HFFc6 (cell line): ENCODE data around the gene CLEC18A. TPM values are rescaled to one million over a fixed set of nuclear protein-coding genes. Genes with fewer than 3 reads are reported as not detected.

Source experiments
- DNase-seq: peaks from one replicate; pipeline ENCODE4 v3.0.0-alpha.2; 2018
- H3K27ac Mint-ChIP-seq: 2 replicates; pipeline ENCODE4 v1.8.0; 2020; ENCODE audit warnings: mild to moderate bottlenecking, mixed read lengths
- H3K27me3 Mint-ChIP-seq: 2 replicates; pipeline ENCODE4 v1.8.0; 2021; ENCODE audit warnings: mild to moderate bottlenecking, moderate library complexity, mixed read lengths; ENCODE audit not compliant: insufficient read depth
- H3K36me3 Mint-ChIP-seq: 2 replicates; pipeline ENCODE4 v1.8.0; 2021; ENCODE audit warnings: low read depth, mixed read lengths
- H3K4me1 Mint-ChIP-seq: 2 replicates; pipeline ENCODE4 v1.8.0; 2020; ENCODE audit warnings: low read depth, mixed read lengths
- H3K4me3 Mint-ChIP-seq: 2 replicates; pipeline ENCODE4 v1.8.0; 2020; ENCODE audit warnings: mild to moderate bottlenecking, moderate library complexity, mixed read lengths
- H3K9me3 Mint-ChIP-seq: 2 replicates; pipeline ENCODE4 v1.8.0; 2020; ENCODE audit warnings: mild to moderate bottlenecking, mixed read lengths
- CTCF ChIP-seq: fragments of 200-600 bp; sonication (generic); IDR thresholded peaks from 2 replicates; pipeline ENCODE4 v1.5.0; 2021; ENCODE audit warnings: antibody characterized with exemption, mild to moderate bottlenecking
- total RNA-seq, 6 experiments: library from RNA; stranded (reverse); fragmentation: NEBNext Ultra II Directional; extraction: Animal tissue kit (Norgen Biotek cat#: 25700); gene quantifications; 2 replicates in 1 of 6; 3 replicates in 5 of 6; pipeline ENCODE4 v1.2.3, GENCODE V29; 2021

Gene CLEC18A
- total RNA-seq, 6 experiments from 2014 or later, result 0.14 TPM; not detected in 4

- peaks cover 25% of the 10 kb centered on the region for H3K36me3 Mint-ChIP-seq
- peaks cover 33% of the 10 kb centered on the region for H3K4me1 Mint-ChIP-seq
- no peak for DNase-seq
- no peaks in the 10 kb centered on the region; the same call in 1 of the 2 replicates for H3K27me3 Mint-ChIP-seq
- TF ChIP-seq CTCF, result no peak
- no peak overlapping the region for H3K4me3 Mint-ChIP-seq
- H3K9me3 Mint-ChIP-seq, result no peaks in the 10 kb centered on the region
- H3K27ac Mint-ChIP-seq, result no peak overlapping the region
These were observed 42.1 kb upstream of the CLEC18A start for GRCh38 chr16:69909043-69909442.

GRCh38 chr16:69909760-69910159 is 41.4 kb upstream of the CLEC18A start:
- TF ChIP-seq CTCF, result no peak
- peaks cover 21% of the 10 kb centered on the region for H3K36me3 Mint-ChIP-seq
- no peak overlapping the region for H3K27ac Mint-ChIP-seq
- DNase-seq, result no peak
- no peaks in the 10 kb centered on the region for H3K9me3 Mint-ChIP-seq
- H3K4me3 Mint-ChIP-seq, result no peak overlapping the region
- H3K4me1 Mint-ChIP-seq, result peaks cover 28% of the 10 kb centered on the region
- no peaks in the 10 kb centered on the region; the same call in none of the 2 replicates for H3K27me3 Mint-ChIP-seq

GRCh38 chr16:69910964-69911363 is 40.2 kb upstream of the CLEC18A start:
- Mint-ChIP-seq H3K27me3 (no peaks in the 10 kb centered on the region; the same call in none of the 2 replicates), H3K36me3 (peaks cover 17% of the 10 kb centered on the region; the same call in 1 of the 2 replicates)

GRCh38 chr16:69916462-69916861 is 34.7 kb upstream of the CLEC18A start:
- DNase-seq, result no peak
- no peaks in the 10 kb centered on the region for H3K9me3 Mint-ChIP-seq
- H3K27me3 Mint-ChIP-seq, result no peaks in the 10 kb centered on the region; the same call in none of the 2 replicates
- TF ChIP-seq CTCF, result no peak
- H3K4me1 Mint-ChIP-seq, result peaks cover 29% of the 10 kb centered on the region
- peak overlapping the region; percentile 36 for H3K27ac Mint-ChIP-seq
- H3K36me3 Mint-ChIP-seq, result peaks cover under 1% of the 10 kb centered on the region; the same call in 1 of the 2 replicates
- no peak overlapping the region for H3K4me3 Mint-ChIP-seq

More at GRCh38 chr16:69910964-69911363, 40.2 kb upstream of the CLEC18A start:
- no peak for TF ChIP-seq CTCF
- no peaks in the 10 kb centered on the region for H3K9me3 Mint-ChIP-seq
- no peak overlapping the region for H3K27ac Mint-ChIP-seq
- DNase-seq, result no peak
- H3K4me1 Mint-ChIP-seq, result peaks cover 18% of the 10 kb centered on the region
- no peak overlapping the region for H3K4me3 Mint-ChIP-seq

GRCh38 chr16:69917311-69917710 is 33.8 kb upstream of the CLEC18A start:
- TF ChIP-seq CTCF, result no peak
- DNase-seq, result no peak
- H3K27me3 Mint-ChIP-seq, result no peaks in the 10 kb centered on the region; the same call in 1 of the 2 replicates
- peak overlapping the region; percentile 96 for H3K27ac Mint-ChIP-seq
- peak overlapping the region; percentile 88 for H3K4me3 Mint-ChIP-seq
- H3K36me3 Mint-ChIP-seq, result no peaks in the 10 kb centered on the region
- no peaks in the 10 kb centered on the region for H3K9me3 Mint-ChIP-seq
- H3K4me1 Mint-ChIP-seq, result peaks cover 30% of the 10 kb centered on the region

- TF ChIP-seq CTCF, result no peak
- peaks cover 30% of the 10 kb centered on the region for H3K4me1 Mint-ChIP-seq
- H3K27ac Mint-ChIP-seq, result peak overlapping the region; percentile 96
- DNase-seq, result peak; percentile 91
- peak overlapping the region; percentile 88 for H3K4me3 Mint-ChIP-seq
- H3K27me3 Mint-ChIP-seq, result no peaks in the 10 kb centered on the region; the same call in 1 of the 2 replicates
- H3K36me3 Mint-ChIP-seq, result no peaks in the 10 kb centered on the region
- H3K9me3 Mint-ChIP-seq, result no peaks in the 10 kb centered on the region
These were observed 33.4 kb upstream of the CLEC18A start for GRCh38 chr16:69917739-69918138.
